ENCODE data around the gene H2BK1.
A peak's percentile ranks its signal among the peaks of the same experiment; 100 is the strongest.

The H2BK1 gene

DNA sequence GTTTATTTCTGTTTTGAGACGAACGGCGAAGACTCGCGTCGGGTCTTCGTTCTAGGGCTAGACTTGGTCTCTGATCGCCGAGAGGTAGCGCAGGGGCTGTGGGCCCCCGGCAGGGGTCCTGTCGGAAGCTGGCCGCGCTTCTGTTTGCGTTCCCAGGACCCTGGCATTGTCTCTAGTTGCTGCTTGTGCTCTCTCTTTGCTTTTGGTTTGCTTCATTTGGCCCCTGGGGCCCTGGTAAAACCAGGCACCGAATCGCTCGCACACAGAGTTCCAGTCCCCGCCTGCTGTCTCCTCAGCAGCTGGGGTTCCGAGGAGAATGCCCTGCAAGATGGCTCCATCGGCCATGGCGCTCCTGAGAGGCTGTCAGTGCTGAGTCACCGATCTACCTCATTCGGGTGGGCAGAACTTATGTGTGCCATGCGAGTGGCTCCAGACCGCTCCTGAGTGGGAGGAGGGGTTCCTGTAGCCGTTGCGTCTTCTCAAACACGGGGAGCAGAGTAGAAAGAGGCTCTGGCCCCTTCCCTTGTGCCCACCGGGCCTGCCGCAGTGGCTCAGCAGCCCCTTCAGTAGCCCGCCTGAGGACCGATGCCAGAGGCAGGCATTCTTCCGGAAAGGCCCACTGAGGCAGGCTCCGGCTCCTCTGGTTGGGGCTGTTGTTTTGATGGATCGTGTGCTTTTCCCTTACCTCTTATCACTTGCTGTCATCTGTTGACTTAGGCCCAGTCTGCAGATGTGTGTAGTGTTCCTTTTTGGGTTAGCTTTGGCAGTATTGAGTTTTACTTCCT, 22.8 kb upstream of the H2BK1 start:
- peak; percentile 91 for DNase-seq (ENCODE audit: low read depth)

DNA sequence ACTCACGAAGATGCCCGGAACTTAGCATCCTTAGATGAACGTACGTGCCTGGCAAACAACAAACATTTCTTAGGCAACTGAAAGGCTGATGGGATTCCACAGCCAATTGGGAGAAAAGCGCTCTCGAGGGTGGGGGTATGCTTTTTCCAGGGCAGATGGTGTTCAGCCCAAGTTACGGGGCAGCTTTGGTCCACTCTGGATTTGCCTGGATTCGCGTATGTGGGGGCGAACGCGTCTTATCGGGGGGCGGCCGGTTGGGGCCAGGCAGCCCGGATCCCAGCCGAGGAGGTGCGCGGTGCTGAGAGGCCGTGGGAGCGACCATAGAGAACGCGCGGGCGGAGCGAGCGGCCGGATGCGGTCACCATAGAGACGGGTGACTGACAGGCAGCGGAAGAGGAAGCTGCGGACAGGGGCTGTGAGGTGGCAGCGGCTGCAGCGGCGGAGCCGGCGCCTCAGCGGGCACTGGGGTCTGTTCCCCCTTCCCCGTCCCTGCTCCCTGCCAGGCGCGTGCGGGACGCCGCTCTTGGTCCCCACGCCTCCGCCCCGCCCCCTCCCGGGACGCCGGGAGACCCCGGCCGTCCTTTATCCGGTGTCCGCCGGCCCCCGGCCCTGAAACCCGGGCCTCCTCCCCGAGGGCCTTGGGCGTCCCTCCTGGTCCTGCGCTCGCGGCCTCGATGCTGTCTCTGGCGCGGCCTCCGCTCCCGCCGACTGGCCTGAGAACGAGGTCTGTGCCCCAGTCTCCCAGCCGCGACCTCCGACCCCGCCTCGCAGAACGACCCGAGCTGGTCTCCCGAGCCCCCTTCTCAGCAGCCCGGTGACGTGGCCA, 22.0 kb upstream of the H2BK1 start, which contains the start of gene CHPF2:
Gene CHPF2, plus strand, starts transcription at position 393 of the 826 bp plus-strand sequence. CDS start 1,529 bp downstream, outside the sequence.
- DNase-seq (ENCODE audit: low read depth) = peak; percentile 90

DNA sequence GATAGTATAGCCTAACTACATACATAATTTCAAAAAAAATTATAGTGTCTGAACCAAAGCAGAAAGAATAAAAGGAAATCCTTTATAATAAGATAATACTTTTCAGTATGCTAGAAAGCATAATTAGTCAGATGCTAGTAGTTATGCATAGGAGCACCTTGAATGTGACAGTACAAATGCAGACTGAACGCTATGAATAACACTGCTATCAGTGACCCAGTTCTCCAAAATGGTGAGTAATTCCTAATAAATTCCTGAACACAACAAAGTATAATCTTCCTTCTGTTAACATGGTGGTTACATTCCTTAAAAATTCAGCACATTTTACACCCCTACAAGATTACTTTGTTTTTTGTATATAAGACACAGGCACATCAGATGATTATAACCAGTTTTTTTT, 20.8 kb upstream of the H2BK1 start:
- DNase-seq (ENCODE audit: low read depth) = no peak

DNA sequence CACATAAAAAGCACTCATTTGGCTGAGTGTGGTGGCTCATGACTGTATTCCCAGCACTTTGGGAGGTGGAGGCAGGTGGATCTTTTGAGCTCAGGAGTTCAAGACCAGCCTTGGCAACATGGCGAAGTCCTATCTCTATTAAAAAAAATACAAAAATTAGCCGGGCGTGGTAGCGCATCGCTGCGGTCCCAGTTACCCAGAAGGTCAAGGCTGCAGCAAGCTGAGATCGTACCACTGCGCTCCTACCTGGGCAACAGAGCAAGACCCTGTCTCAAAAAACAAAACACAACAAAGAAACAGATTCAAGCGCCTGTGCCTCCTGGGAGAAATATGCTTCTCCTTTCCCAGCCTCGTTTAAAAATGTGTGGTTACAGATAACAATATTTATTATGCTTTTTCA, 19.0 kb upstream of the H2BK1 start:
- no peak for DNase-seq (ENCODE audit: low read depth)

DNA sequence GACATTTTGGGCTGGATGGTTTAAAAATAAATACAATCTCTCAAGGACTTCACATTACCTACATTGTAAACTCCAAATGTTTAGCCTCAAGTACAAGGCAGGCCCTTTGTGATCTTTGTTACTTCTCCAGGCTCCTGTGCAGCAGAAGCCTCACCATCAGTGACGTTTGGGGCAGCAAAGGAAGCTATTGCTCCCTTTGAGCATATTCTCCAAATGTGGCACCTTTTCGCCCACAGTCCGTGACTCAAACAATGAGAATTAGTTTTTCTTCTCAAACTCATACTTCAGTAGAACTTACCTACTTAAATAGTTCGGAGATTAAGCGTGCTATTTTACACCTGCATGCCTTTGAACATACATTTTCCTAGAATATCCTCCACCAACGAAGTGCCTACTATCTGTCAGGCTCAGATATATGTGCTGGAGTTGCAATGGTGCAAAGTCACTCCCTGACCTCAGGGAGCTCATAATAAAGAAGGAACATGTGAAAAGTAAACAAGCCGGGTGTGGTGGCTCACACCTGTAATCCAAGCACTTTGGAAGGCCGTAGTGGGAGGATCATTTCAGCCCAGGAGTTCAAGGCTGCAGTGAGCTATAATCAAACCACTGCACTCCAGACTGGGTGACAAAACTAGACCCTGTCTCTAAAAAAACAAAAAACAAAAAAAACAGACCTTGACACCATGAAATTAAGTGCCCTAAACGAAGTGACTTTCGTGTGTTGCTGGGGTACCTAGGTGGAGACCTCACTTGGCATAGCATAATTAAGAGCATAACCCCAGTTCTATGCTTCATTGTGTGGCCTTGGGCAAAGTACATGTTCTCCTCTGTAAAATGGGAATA, 18.0 kb upstream of the H2BK1 start:
- no peak for DNase-seq (ENCODE audit: low read depth)

DNA sequence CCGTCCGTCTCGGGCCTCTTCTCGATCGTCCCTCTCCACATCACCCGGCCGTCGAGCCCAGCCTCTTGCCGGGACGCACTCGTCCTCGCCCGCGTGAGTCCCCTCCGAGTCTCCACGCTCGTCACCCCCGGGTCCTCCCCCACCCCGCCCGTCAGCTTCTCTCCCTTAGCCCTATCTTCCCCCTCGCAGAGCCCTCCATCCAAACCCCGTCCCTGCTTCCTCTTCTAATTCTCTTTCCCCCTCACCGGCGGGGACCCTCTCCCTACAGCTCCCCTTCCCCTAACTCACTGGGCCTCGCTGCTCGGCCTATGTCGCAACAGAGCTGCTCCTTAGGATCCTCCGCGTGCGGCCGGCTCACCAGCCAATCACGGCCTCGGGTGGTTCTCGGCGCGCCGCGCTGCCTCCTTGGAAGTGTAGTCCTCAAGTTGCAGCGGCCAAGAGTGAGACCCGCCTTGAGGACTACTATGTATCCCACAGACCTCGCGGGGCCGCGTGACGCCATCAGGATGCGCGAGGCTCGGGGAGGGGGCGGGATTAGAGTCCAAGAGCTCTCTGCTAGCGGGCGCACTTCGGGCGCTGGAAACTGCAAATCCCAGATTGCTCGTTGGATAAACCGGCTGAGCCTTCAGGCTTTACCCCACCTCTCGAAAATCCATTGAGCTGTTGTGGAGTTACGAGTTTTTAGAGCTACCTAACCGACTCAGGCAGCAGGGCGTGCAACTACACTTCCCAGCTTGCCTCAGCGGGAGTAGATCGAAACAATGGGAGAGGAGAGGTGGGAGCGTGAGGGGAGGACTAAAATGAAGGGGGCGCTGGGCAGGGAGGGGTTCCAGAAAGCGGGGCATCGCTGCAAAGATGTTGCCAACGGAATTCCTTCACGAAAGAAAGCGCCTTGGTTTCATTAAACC, 16.8 kb upstream of the H2BK1 start, which contains the start of gene ABCF2:
Gene ABCF2, minus strand, starts transcription at position 331 of the 908 bp plus-strand sequence. CDS start 747 bp downstream, outside the sequence.
- peak; percentile 98 for DNase-seq (ENCODE audit: low read depth)

DNA sequence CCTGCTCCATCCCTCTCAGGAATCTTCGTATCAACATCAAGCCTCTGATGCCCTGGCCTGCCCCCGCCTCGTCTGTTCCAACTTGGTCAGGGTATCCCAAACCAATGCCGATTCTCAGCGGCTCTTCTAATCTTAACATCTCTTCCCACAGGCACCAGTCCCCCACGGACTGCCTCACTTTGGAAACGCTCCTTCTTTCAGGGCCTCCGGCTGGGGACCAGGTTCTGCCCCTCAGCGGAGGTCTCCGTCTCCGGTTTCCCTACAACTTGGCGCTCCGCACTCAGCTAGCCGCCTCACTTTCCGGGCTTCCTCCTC, 16.2 kb upstream of the H2BK1 start:
- no peak for DNase-seq (ENCODE audit: low read depth)

DNA sequence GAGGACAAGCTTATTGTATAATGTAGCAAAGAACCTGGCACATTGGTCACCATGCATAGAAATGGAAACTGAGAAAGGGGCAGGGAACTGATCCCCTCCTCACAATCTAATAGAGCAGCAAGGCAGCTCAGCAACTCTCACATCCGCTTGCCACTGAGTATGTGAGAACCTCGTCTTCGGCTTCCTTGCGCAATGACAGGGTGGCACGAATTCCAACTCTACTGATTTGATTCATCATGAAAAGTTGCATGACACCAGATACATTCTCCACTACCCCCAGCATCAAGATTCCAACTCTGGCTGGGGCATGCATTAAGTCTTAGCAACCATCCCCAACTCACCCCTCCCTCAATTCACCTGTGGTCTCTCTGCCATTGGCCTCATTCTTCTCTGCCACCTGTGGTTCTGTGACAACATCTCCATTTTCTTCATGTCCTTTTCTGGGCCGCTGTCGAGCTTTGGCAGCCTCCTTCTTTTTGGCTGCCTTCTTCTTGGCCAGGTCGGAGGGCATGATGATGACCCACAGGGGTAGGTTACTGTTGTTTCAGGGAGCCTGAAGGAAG, 15.7 kb upstream of the H2BK1 start:
- peak; percentile 31 for DNase-seq (ENCODE audit: low read depth)

DNA sequence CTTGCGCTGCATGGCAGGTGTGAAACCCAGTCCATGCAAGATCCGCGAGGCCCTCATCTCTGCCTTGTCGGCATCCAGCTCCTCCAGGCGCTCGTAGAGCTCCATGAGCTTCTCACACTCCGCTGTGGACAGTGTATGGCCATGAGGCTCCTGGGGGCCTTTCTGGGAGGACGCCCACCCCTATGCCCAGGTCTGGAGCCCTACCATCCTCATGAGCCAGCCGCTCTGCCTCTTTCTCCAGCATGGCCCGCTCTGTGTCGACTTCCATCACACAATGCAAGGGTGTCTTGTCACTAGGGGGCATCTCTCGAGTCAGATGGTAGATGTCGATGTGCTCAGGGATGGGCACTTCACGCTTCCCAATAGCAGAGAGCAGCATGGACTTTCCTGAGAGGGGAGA, 13.4 kb upstream of the H2BK1 start:
- no peak for DNase-seq (ENCODE audit: low read depth)

DNA sequence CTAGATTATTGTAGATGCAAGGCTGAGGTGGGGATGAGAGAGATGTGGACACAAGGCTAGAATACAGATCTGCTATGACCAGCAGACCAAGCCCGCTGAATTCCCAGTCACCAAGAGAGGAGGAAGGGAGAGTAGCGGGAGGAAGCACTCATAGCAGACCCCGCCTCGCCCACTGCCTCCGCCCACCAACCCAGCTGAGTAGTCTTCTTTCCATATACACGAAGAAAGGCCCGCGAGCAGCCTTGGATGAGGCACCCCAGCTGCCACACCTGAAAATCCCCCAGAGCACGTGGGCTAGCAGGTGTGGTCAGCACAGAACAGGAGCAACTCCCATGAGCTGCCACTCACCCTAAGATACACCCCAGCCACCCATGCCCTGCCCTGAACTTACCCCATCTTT, 7.9 kb upstream of the H2BK1 start:
- DNase-seq (ENCODE audit: low read depth) = no peak

DNA sequence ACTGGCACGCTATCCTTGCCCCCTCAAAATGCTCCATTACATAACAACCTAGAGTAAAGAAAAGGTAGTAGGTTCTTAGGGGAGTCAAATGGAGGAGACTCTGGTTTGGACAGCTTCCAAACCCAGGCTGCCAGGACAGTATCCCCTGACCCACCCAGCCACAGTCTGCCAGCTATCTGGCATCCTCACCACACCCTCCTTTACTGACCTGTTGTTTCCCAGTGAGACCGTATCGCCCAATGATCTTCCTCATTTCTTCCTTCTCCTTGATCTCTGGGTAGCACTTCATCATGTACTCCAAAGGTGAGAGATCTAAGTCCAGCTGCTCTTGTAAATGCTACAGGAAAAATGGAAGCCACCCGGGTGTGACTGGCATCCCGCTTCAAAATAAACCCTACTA, 5.1 kb upstream of the H2BK1 start:
- no peak for DNase-seq (ENCODE audit: low read depth)

DNA sequence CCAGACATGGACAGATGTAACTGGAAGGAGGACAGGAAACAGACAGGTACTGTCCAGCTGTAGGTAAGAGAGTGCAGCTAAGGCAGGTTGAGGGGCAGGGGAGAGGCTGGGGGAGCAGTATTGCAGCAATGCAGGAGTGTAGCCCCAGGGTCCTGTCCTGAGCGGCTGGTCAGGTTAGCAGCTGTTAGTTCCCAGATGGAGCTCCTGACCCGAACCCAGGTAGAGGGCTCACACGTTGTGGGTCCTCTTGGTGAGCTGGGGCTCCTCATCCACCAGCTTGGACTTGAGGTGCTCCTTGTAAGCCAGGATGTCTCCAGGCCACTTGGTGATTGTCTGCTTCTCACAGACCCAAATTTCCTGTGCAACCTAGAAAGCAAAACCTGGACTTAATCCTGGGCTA, 3.5 kb upstream of the H2BK1 start:
- DNase-seq (ENCODE audit: low read depth) = no peak

DNA sequence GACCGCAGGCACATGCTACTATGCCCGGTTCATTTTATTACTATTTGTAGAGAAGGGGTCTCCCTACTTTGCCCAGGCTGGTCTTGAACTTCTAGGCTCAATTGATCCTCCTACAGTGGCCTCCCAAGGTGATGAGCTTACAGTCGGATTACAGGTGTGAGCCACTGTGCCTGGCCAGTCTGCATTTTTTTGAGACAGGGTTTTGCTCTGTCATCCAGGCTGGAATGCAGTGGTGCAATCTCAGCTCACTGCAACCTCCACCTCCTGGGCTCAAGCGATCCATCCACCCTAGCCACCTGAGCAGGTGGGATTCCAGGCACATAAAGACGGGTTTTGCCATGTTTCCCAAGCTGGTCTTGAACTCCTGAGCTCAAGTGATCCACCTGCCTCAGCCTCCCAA, 2.3 kb upstream of the H2BK1 start:
- no peak for DNase-seq (ENCODE audit: low read depth)

DNA sequence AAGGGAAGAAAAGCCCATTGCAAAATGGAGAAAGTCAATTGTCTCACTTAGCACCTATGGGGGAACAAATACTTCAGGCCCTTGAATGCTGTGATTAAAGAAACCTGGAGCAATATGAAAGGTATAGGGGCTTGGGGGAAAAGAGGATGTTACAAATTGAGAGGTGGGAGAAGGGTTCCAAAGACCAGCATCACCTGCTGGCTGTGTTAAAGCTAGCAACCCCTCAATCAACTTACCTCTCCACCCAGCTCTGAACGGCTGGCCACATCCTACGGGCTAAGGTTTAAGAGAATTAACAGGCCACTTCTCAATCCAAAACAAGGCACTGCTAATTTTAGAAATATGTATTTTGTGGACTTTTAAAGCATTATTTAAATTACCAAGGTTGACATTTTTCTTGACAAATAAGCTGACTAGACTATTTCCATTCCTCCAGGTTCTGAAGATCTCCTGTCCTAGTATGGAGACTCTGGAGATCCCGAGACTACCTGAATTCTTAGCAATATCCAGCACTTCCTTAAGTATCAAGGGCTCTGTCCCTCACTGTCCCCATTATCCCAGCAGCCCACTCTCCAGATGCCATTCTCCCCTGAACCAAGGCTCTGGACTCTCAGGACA, 976 bp upstream of the H2BK1 start:
- no peak for DNase-seq (ENCODE audit: low read depth)

DNA sequence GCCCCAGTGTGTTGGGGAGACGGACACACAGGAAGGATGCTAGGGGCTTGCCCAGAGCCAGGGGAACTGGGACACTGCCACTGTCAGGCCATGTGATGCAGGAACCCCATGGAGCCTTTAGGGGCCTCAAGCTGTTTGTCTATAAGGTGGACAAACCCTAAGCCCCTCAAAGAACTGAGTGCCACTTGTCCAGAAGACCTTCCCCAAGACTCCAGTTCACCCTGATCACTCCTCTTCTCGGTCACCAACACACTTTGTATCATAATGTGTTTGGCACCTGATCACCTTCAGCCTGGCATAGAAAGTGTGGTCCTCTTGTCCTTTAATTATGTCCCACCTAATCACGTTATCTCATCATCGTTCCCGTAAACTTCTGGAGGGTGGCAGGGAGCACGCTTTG, 700 bp downstream of the H2BK1 start:
- DNase-seq (ENCODE audit: low read depth) = no peak

DNA sequence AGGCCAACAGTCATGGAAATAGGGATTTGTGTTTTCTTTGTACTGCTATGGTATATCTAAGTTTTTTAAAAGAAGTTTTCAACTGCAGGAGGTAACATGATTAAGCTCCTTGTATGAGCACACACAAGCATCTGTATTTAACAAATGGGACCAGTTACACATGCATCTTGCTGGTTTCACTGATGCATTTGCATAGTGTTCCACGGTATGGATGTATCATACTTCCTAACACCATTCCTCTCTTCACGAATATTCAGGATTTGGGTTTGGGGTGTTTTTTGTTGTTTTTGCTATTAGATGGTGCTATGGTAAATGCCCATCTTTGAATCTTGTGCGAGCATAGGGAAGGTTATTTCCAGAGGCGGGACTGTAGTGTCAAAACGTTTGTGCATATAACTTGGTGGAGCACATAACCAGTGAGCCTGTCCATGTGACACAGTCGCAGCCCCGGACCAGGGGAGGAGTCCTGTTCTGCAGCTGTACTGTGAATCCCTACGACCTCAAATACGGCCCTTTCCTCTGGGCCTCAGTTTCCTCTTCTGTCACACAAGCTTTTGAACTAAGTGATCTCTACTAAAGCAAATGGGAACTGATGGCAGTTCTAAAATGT, 1.9 kb downstream of the H2BK1 start:
- DNase-seq (ENCODE audit: low read depth) = no peak

DNA sequence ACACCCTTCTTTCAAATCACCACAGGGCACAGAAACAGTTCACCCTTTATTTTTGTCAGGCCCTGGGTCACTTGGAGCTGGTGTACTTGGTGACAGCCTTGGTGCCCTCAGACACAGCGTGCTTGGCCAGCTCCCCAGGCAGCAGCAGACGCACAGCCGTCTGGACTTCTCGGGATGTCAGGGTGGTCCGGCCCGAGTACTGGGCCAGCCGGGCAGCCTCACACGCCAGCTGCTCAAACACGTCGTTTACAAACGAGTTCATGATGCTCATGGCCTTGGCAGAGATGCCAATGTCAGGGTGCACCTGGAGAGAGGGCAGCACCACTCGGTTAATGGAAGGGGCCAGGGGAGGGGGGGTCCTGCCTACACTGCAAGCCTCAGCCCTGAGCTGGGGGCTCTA, 2.5 kb downstream of the H2BK1 start:
- DNase-seq (ENCODE audit: low read depth) = no peak

DNA sequence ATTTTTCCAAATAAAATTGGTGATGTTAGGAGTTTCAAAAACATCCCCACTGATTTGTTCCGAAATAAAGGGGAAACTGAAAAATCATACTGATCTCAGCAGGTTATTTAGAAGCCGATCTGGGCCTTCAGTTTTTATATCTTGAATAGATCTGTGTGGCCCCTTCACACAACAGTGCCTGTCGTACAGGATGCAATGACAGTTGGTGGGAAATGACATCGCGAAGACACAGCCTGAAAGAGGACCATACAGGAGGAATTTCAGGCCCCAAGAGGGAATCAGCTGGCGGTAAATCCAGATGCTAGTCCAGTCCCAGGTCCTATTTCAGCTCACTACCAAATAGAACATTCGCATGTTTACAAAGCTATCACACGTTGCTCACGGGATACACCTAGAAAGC, 3.0 kb downstream of the H2BK1 start:
- DNase-seq (ENCODE audit: low read depth) = no peak

DNA sequence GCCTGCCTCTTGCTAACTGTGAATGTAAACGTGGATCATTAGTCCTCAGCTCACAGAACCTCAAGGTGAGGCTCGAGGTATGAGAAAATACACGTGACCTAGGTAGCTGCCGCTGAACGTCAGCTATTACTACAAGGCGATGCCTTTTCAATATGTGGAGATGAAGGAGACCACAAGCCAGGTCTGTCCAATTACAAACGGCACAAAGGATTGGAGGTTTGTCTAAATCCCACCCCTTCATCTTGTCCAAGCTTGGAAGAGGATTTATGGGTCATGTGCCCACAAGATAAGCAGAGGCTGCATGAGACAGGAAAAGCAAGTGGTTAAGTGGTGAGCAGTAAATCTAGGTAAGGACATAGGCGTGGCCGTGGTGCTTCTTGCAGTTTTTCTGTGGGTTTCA, 3.4 kb downstream of the H2BK1 start:
- no peak for DNase-seq (ENCODE audit: low read depth)

DNA sequence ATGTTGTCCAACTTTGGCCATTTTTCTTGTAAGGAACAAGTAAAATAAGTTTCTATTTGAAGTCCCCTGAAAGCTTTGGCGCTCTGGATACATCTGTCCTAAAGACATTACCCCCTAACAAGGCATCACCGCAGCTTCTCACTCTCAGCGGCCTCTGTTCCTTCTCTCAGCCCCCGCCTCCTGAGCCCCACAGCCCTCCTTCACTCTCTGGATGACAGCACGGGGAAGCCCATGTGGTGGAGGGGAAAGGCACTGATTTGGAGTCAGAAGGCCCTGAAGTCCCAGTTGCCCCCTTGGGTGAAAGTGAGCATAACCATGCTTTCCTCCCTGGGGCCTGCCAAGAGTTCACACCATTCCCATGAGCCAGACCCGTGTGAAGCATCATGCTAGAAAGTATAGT, 4.6 kb downstream of the H2BK1 start:
- DNase-seq (ENCODE audit: low read depth) = no peak
